Left hindlimb (tissue), 1 donor: ENCODE measurements around the gene INPP4A.
A peak's percentile ranks its signal among the peaks of the same experiment; 100 is the strongest.

ENCODE experiments used
- DNase-seq: peaks from one replicate; pipeline ENCODE4 v3.0.0-alpha.2; 2018

The INPP4A gene

DNA sequence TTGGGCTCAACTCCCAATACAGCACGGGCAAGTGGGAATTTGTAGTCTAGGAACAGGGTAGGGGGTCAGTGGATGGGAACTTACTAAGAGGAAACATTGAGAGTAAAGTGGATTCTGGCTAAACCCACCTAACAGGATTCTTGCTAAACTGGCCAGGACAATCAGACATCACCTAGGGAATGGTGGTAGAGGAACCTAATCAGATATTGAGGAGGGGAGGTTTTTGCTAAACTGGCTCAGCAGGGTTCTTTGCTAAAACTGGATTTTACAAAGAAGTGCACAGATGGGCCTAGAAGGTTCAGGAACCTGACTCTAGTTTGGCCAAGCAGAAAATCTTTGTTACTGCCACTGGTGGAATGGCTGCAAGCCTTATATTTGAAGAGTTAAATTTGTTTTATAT is 55.9 kb downstream of the INPP4A start:
- DNase-seq: no peak

DNA sequence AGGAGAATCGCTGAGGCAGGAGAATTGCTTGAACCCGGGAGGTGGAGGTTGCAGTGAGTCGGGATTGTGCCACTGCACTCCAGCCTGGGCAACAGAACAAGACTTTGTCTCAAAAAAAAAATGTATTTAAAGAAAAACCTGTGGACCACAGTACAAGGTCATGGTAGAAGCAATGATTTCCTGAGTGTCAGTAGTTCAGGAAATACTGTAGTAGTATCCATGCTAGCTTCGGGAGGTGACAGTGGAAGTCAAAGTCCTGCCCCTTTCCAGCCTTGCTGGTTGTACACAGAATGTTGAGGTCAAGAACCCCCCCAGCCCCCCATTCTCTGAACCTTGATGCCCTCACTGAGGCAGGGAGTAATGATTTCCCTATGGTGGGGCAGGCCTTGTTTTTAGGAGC is 56.6 kb downstream of the INPP4A start:
- DNase-seq: peak; percentile 12

DNA sequence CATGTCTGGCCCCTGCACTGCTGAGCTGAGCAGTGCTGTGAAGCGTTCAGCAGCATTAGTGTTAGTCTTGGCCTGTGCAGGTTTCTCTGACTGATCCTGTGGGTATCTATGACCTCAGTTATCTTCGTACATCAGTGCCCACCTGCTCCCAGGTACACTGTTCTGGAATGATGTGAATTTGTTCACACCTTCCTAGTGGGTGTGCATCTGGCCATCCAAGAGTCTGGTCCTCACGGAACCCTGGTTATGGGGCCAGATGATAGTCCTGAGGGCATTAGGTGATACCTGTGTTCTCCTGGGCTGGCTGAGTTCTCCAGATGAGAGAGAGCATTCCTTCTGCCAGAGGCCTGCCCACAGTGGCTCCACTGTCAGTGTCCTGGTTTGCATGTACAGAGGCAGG is 57.2 kb downstream of the INPP4A start:
- DNase-seq: no peak

DNA sequence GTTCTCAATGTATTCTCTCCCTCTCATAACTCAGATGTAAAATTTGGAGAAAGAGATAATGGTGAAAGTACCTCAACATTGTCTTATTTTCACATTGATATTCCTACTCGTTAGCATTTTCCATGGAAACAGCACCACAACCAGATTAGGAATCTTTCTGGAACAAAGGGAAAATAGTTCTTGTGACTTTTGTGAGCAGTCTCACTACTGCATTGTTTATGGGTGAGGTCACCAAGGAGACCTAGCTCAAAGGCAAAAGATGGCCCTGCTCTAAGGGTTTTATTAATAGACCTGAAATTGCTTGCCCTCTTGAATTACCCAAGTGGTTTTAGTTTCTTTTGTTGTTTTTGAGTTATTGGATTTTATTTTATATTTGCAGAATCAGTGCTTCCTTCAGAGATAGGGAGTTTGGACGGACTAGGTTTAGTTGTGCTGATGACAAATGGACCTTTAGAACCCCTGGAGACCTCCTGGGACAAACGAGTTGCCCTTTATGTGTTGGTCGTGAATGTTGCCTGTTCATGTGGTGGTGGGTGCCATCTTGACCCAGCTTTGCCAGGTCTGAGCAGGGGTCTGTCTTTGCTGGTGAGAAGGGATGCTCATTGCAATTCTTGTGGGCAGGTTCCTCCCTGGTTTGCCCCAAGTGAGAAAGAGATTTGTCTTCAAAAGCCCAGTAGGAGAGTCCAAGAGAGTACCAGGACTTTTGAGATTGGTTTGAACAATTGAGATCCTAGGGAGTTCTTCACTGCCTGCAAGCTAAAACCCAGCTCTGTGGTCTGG is 58.1 kb downstream of the INPP4A start:
- DNase-seq: no peak

DNA sequence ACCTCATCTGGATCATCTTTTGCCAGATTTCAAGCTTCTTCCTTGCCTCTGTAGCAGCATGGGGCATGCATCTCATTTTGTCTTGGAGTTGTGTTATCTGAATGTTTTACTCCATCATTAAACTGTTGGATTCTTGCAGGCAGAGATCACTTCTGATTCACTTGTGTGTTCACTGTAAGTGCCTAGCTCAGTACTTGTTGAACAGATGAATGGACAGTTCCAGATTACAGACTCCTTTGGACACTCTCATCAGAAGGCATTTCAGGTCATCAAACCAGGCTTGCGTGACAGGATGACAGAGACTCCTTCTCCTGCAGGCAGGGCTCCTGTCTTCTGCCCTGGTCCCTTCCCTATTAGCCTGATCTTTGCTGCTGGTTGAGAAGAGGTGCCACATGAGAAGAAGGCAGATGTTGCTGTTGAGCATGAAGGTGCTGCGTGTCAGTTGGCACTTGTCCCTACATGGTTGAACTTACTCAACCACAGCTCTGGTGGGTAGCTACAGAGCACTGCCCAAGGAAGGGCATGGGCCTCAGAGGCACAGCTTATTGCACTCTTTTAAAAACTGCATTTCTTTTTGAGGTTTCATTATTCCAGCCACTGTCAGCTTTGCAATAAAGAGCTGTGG is 58.9 kb downstream of the INPP4A start:
- no peak for DNase-seq

DNA sequence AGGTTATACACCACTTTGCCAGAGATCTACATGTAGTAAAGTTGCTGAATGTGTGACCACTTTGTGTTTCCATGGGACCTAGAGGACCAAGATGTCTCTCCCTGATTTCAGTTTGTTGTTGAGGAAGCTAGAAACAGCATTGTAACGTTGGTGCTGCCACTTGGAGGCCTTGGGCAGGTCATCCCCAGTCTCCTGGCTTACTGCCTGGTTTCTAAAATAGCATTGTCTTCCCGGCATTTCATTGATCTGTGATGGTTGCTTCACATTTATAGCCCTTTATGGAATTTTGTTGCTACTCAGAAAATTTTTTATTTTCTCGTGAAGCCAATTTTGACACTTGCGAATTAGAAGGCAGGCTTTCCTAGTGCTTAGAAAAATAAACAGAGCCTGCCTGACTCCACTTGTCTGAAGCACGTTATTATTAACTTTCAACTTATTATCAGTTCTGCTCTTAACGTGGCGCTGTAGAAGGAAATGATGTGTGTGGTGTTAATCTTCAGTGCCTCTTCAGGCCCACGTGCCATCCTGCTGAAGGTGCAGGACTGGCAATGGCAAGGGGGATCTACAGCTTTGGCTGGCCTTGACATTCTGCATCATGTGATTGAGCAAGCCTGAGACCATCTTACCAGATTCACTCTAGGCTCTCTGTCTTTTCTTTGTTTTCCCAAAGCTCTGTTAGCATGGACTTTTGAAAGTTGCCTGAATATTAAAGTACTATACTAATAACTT is 59.9 kb downstream of the INPP4A start:
- no peak for DNase-seq

DNA sequence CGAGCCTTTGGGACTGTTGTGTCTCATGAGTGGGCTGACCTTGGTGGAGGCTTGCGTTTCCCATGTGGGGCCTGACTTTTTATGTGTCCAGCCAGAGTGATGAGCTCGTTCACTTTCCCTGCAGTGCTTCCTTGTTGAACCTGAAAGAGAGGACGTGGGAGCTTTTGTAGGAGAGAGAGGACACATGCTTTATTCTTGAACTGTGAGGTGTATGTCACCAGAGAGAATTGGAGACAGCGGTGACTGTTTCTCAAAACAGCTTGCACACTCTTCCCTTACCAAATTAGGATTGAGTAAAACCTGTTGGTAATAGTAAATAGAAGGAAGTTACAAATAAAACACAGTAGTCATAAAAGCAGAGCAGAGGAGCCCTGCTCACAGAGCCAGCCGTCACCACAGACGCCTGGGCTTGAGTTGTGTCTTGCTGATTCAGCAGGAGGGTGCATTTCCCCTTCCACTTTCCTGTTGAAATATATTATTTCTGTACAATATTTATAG is 60.7 kb downstream of the INPP4A start:
- DNase-seq: no peak

DNA sequence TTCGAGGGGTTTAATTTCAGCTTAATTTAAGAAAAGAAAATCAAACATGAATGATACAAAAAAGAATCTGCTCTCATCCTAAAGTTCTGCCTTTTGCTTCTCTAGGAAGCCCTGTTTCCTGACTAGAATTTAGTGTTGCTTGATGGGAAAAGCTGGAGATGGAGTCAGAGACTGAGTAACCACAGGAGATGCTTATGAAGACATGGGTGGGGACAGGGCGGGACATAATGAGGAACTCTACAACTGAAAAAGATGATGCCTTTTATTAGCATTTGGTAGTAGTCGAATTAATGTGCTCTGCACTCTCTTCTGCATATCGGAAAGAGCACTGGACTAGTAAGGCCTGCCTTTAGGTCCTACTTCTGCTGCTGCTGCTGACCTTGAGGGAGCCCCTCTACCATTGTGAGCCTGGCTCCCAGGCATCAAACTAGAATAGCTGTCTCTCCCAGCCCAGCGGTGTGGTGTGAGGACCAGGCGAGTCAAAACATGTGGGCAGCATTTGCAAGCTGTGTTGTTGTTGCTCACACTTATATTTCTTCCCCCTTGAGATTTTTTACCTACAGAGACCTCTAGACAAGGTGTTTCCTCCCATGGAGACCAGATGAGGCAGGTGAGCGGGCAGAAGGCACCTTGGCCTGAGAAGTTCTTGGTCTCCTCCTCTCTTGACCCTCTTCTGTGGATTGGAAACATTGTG is 61.5 kb downstream of the INPP4A start:
- DNase-seq: no peak

DNA sequence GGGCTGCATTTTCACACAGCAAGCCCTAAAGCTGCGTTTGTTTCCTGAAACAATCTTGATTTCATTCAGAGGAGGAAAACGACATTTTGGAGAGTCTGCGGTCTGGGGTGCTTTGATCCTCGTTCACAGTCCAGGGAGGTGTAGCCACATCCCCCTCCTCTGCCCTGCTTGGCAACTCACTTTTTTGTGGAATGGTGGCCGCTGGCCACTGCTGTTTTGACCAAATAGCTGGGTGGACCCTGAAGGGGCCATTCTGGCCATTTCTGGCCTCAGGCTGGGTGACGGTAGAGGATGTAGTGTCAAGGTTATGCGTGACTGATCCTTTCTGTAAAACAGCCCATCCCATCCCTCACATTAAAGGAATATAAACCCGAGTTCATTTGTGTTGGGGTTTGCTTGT is 62.2 kb downstream of the INPP4A start:
- DNase-seq: no peak

DNA sequence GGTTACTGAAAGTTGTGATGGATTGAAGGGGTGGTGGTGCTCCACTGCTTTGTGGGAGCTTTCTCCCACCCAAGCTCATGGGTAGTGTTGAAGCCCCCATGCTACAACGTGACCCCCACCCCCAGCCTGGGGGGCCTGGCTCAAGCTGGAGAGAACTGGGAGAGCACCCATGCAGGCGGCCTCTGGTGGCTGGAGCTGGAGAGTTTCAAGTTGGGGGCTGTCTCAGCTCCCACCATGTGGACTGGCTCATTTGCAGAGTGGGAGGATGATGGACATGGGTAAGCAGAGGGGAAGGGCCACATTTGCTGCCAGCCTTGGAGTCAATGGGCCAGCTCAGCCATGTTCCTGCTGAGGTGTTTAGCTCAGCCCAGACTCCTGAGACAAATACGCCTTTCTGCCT is 62.8 kb downstream of the INPP4A start:
- no peak for DNase-seq

DNA sequence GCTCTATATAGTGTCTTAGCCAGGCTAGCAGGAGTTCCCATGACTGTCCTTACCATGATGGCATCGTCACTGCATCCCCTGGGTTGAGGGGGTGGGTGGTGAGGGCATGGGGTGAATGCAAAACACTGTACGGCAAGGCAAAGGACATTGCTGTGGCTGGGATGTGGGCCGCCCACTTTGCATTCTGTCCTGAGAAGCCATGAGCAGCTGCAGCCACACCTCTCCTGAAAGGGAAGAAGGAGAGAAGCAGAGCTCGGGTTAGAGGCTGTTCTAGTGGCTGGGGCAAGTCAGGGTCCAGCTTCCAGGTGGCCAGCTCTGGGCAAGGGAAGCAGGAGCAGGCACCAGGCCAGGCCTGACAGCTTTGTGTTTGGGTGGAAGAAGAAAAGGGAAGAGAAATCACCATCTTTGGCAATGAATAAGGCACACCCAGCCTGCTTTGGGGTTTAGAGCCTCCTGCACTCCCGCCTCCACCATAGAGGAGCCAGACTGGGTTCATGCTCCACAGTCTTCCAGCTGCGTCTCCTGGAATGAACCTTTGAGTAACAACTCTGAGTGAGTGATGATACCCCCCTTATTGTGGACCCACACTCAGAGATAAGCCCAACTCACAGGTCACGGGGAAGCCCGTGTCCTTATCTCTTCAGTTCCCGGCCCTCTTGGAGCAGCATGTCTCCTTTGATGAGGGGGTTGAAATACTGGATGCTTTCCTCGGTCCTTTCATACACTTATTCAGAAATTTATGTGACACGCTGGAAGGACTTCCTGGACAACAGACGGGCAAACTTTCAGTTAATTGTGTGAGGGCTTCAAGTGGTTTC is 63.4 kb downstream of the INPP4A start:
- DNase-seq: no peak

DNA sequence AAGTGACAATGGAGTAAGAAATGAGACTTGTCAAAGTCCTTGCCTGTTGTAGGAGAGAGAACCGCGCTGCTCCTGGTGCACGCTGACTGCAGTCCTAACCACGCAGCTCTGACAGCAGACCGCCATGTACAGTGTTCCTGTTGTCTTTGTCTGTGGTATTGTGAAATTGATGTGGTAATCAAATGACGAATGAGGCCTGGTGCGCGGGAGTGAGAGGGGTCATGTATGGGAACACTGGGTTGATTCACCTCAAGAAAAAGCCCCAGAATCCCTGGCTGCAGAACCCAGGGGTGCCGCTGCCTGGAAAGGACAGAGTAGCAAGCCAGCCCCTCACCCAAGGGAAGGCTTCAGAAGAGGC is 64.0 kb downstream of the INPP4A start:
- no peak for DNase-seq

DNA sequence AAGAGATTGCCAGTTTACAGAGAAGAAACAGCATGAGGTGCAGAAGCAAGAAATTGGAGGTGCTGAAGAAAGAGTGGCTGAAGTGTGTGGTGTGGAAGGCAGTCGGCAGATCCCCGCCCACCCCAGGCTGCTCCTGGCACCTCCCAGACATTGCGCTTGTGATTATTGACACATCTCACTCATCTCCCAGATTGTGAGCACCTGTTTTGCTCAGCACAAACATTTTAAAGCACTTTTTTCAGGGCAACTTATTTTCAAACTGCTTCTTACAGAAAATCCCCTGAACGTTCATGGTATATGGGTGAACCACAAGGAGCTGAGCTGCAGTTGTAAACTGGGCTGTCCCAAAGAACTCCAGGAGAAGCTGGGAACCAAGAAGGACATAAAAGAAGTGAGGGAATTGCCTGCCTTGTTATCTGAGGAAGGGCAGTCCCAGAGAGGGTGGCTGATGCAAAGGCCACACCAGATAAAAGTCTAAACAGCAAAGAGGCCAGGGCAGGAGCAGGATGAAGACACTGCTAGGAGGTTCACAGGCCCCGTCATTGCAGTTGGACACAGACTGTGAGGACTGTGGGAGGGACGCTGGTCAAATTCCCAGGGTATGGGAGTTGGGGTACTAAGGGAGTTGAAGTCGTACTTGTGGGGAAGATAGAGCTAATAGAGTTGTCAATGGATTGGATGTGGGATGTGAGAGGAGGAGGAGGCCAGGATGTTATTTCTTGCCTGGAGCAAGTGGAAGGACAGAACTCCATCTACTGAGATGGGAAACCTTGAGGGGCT is 65.1 kb downstream of the INPP4A start:
- DNase-seq: no peak

DNA sequence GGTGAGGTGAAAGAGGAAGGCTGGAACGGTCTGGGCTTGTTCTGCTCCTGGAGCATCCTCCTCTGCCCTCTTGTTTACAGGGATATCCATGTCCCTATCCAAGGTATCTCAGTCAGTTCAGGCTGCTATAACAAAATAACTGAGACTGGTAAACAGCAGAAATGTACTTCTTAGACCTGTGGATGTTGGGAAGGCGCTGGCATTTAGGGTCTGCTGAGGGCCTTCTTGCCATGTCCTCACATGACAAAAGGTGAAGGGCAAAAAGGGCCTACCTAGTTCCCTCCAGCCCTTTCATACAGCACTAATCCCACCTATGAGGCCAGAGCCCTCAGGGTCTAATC is 65.6 kb downstream of the INPP4A start:
- no peak for DNase-seq

DNA sequence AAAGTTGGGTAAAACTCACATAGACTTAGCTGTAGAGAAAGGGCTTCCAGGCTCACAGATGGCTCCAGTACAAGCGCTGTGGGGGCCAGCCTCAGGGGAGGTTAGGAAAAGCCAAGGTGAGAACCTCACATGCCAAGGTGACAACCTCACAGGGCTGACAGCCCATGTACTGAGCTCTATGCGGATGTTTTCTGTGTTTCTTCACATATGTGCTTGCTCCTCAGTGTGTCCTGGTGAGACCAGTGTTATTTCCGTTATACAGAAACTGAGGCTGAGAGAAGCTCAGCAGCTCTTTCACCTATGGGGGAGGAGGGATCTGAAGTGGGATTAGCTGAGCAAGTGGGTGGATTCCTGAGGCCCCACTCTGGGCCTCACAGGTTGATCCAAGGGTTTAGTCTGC is 67.3 kb downstream of the INPP4A start:
- no peak for DNase-seq

DNA sequence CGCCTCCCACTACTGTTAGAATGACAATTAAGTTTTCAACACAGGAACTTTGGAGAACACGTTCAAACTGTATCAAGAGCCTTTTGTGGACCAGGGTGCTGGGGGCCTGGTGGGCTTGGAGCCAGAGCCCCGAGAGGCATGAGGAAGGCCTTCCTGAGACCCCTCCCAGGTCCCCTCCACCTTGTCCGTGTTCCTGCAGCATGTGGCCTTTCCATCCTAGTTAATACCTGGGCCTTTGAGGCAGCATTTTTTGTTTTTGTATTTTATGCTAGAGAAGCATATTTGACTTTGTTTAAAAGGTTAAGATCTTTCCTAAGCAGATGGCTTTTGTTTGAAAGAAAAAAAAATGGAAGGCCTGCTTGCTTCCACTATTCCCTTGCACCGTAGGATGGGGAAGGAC is 68.0 kb downstream of the INPP4A start:
- DNase-seq: no peak

DNA sequence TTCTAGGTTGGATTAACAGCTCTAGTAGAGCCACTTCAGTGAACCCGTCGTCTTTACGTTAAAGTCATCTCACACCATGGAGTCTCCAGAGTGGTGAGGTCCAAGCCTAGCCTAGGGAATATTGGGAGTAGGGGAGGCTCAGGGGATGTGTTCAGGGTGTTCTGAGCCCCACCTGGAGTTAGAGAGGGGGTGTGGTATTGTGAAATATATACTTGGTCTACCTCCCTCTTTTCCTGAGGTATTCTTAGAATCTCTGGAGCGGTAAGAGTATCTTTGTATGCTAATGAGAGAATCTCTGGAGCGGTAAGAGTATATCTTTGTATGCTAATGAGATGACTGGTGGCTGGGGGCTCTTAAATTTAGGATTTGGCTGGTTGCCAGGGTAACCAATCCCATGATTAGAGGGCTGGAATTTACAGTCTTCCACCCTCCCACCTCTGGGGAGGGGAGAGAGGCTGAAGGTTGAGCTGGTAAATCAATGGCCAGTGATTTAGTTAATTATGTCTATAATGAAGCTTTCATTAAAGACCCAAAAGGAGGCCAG is 69.5 kb downstream of the INPP4A start:
- DNase-seq: no peak

DNA sequence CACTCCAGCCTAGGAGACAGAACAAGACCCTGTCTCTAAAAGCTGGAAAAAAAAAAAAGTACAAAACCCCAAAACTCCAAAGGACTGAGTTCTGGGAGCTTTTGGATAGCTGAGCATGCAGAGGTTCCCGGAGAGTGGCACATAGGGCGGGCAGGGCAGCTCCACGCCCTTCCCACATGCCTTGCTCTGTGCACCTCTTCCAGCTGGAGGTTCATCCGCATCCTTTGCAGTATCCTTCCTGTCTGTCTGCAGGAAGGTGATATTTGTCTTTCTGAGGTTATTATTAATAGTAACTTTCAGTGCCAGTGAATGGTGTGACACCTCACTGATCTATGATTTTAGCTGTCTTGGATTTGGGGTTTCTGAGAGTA is 70.2 kb downstream of the INPP4A start:
- no peak for DNase-seq

DNA sequence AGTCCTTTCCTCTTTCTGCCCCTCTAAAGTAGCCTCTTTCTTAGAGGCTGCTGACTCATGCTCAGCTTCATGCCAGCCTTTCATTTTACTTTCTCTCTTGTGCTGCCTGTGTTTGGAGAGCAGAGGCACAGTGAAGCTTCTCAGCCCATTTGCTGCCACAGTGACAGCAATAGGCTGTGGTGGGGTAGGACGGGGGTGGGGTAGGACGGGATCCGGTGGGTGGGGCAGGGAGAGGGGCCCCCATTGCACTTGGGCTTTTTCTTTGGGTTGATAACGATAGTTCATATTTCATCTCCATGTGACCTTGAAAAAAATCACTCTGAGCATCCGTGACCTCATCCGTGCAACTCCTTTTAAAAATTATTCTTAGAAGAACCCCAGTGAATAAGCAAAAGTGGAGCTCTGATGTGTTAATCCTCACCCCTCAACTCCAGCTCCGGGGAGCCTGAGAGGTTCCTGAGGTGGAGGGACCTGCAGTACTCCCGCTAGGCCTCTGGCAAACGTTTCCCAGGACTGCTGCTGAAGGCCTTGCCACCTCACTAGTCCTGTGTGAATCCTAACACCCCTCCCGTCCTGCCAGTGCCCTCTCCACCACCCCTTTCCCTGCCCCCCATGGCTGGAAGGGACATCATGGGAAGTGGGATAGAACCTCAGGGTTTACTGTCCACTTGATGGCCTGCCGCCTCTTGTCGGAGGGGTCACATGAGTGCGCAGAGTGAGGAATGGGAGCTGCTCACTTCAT is 70.8 kb downstream of the INPP4A start:
- DNase-seq: no peak

DNA sequence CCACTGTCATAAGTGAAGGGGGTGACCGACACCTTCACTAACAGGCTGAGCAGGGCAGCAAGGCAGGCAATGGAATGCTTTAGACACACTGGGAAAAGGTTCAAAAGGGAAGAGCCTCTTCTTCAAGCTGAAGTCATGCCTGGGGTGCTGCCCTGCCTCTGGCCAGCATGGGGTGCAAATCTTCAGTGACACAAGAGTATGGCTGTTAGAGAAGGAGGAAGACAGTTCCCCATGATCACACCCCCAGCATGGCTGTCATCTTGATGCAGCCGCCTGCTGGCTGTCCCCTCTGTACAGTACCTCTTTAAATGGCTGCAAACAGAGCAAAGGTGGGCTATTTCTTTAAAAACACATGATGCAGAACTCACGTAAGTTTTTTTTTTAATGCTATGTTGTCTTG is 71.9 kb downstream of the INPP4A start:
- DNase-seq: no peak

DNA sequence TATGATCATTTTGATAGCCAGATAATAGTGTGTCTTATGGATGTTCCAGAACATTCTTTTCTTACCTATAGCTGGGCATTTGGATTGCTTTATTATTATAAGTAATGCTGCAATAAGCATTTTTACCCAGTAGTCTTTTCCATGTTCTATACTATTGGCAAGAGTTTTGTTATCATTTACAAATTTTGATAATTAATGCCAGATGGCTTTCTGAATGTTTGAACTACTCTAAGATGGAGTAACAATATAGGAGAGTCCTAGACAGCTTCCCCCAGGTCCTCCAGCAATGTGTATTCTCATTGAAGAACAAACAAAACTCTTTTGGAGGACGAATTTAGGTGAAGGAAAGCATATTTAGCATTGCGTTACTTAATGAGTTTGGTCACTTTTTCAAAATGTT is 73.0 kb downstream of the INPP4A start:
- DNase-seq: no peak
